Stimulated activated naive CD4-positive, alpha-beta T cell treated with Interleukin-2 at 50 U/mL for 16 hours (primary cell): ENCODE measurements around the gene SCAND1.

ENCODE experiments used
- DNase-seq: peaks from one replicate; lab custom pipeline; 2025; lab: John Stamatoyannopoulos, UW

Gene SCAND1

DNA sequence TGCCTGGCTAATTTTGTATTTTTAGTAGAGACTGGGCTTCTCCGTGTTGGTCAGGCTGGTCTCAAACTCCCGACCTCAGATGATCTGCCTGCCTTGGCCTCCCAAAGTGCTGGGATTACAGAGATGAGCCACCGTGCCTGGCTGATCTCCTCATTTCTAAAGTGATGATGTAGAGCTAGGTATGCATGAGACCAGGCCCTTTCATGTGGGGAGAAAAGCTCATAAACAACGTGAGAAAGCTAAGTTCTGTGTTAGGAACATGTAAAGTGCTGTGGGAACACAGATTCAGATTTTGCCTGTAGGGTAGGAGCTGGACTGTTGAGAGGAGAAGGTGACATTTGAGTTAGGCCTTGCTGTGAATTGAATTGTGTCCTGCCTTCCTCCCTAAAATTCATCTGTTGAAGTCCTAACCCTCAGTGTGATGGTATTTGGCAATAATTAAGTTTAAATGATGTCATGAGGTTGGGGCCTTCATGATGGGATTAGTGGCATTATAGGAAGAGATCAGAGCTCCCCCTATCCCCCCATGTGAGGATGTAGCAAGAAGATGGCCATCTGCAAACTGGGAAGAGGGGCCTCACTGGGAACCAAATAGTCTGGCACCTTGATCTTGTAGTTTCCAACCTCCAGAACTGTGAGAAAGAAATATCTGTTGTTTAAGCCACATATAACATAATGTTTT is 49.2 kb downstream of the SCAND1 start:
- DNase-seq: no peak

GRCh38 chr20:35903843-35904242 is 50.5 kb downstream of the SCAND1 start:
- no peak for DNase-seq
